A673 (cell line): ENCODE data around the gene TRPM3.
"Not testable (repeated sequence)": the region's sequence is repeated elsewhere in the genome, so short reads cannot be mapped to it uniquely, and the experiment has no call there.

Source experiments
- CTCF ChIP-seq: fragments of 300-800, 200-600 bp; sonication (generic); conservative IDR thresholded peaks from 2 replicates; pipeline ENCODE4 v1.5.1; 2017; ENCODE audit warnings: low read depth, mild to moderate bottlenecking, antibody characterized with exemption, low read length, moderate library complexity, mixed read lengths
- EZH2 ChIP-seq: fragments of 200-600 bp; sonication (generic); IDR thresholded peaks from 2 replicates; pipeline ENCODE4 v1.6.1; 2017; ENCODE audit warnings: borderline replicate concordance, low read depth, mild to moderate bottlenecking, mixed read lengths, antibody characterized with exemption, low read length; ENCODE audit not compliant: poor library complexity, severe bottlenecking

GRCh38 chr9:70644627-70645026 lies 476.8 kb downstream of the TRPM3 start:
- TF ChIP-seq CTCF, EZH2: not testable (repeated sequence)
